Mesendoderm (in vitro differentiated cells): ENCODE results near the gene GID8.
A peak's percentile ranks its signal among the peaks of the same experiment; 100 is the strongest.

Experiments used
- DNase-seq: peaks from one replicate; pipeline ENCODE4 v3.0.0; 2013
- H2AK5ac ChIP-seq: 2 replicates; pipeline ENCODE4 v1.6.1; 2013; ENCODE audit warnings: low read length, inconsistent platforms
- H2BK120ac ChIP-seq: 2 replicates; pipeline ENCODE4 v1.6.1; 2013; ENCODE audit warnings: low read depth, mild to moderate bottlenecking, low read length, moderate library complexity, mixed read lengths
- H2BK15ac ChIP-seq: replicated peaks from 2 replicates; pipeline ENCODE4 v1.6.1; 2013; ENCODE audit warnings: low read depth, mild to moderate bottlenecking, moderate library complexity
- H2BK5ac ChIP-seq: 2 replicates; pipeline ENCODE4 v1.6.1; 2013; ENCODE audit warnings: low read length, inconsistent platforms
- H3K18ac ChIP-seq: 2 replicates; pipeline ENCODE4 v1.6.1; 2013; ENCODE audit warnings: mild to moderate bottlenecking, low read length, mixed read lengths
- H3K23ac ChIP-seq: one replicate; pipeline ENCODE4 v1.6.1; 2013; ENCODE audit warnings: low read length
- H3K27ac ChIP-seq: 2 replicates; pipeline ENCODE4 v1.5.1; 2013; ENCODE audit warnings: low read depth, mild to moderate bottlenecking, inconsistent platforms, low read length, moderate library complexity
- H3K27me3 ChIP-seq: 2 replicates; pipeline ENCODE4 v1.6.1; 2013; ENCODE audit warnings: low read length, control low read depth, mild to moderate bottlenecking, inconsistent platforms; ENCODE audit not compliant: insufficient read depth, poor library complexity
- H3K36me3 ChIP-seq: 2 replicates; pipeline ENCODE4 v1.6.1; 2013; ENCODE audit warnings: low read length, inconsistent platforms; ENCODE audit not compliant: control insufficient read depth, insufficient read depth
- H3K4ac ChIP-seq: one replicate; pipeline ENCODE4 v1.6.1; 2013; ENCODE audit warnings: low read depth, mild to moderate bottlenecking, low read length, moderate library complexity
- H3K4me1 ChIP-seq: 2 replicates; pipeline ENCODE4 v1.6.1; 2013; ENCODE audit warnings: low read depth, low read length, inconsistent platforms; ENCODE audit not compliant: control insufficient read depth
- H3K4me2 ChIP-seq: 2 replicates; pipeline ENCODE4 v1.6.1; 2013; ENCODE audit warnings: low read length
- H3K4me3 ChIP-seq: 2 replicates; pipeline ENCODE4 v1.5.1; 2013; ENCODE audit warnings: mild to moderate bottlenecking, low read length
- H3K56ac ChIP-seq: one replicate; pipeline ENCODE4 v1.6.1; 2013; ENCODE audit warnings: low read length
- H3K79me1 ChIP-seq: 2 replicates; pipeline ENCODE4 v1.6.1; 2013; ENCODE audit warnings: low read length, inconsistent platforms
- H3K79me2 ChIP-seq: 2 replicates; pipeline ENCODE4 v1.6.1; 2013; ENCODE audit warnings: mild to moderate bottlenecking, low read length; ENCODE audit not compliant: control insufficient read depth, insufficient read depth
- H3K9ac ChIP-seq: 2 replicates; pipeline ENCODE4 v1.6.1; 2013; ENCODE audit warnings: low read length, inconsistent platforms
- H4K5ac ChIP-seq: one replicate; pipeline ENCODE4 v1.6.1; 2013; ENCODE audit warnings: low read length
- H4K8ac ChIP-seq: one replicate; pipeline ENCODE4 v1.6.1; 2013; ENCODE audit warnings: low read depth, mild to moderate bottlenecking, control low read depth, low read length, moderate library complexity
- WGBS: extraction: QIAGEN DNeasy Blood & Tissue Kit; methylation state at CpG from one replicate; pipeline ENCODE4 v1.1.7; 2013; ENCODE audit warnings: low lambda C conversion rate, missing lambda C conversion rate; ENCODE audit not compliant: insufficient coverage; ENCODE audit errors: extremely low coverage; 5-methylcytosine and 5-hydroxymethylcytosine counted together

GID8 gene

DNA sequence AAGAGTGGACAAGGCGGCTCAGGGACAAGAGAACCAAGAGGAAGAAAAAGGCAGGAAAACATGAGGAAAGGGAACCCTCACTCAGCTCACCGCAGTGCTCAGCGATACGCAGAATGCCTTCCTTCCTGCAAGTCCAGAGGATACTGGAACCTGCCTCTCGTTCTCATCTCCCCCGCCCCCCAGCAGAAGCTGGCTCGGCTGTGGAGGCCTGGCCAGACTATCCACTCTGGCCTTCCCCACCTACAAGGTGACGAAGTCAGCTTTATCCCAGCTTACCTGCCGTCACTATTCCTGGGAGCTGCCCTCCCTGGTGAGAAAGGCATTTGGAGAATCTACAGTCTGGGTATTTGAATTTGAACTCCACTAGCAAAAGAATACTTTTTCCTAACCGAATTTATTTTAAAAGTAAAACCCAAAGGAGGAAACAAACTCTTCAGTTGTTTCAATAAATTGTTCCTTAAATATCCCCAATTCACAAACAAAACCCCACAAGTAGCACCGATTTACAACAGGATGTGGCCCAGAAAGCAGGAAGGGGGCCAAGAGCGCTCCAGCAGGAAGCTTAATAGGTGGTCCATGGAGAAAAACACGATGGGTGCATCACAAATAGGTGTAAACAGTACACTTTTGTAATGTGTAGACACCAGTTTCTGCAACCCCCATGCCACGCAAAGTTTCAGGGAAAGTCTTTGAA, 9.6 kb upstream of the GID8 start:
- peak overlapping the region; percentile 94 for H3K27ac ChIP-seq
- peaks cover 85% of the 10 kb centered on the region for H3K79me2 ChIP-seq

DNA sequence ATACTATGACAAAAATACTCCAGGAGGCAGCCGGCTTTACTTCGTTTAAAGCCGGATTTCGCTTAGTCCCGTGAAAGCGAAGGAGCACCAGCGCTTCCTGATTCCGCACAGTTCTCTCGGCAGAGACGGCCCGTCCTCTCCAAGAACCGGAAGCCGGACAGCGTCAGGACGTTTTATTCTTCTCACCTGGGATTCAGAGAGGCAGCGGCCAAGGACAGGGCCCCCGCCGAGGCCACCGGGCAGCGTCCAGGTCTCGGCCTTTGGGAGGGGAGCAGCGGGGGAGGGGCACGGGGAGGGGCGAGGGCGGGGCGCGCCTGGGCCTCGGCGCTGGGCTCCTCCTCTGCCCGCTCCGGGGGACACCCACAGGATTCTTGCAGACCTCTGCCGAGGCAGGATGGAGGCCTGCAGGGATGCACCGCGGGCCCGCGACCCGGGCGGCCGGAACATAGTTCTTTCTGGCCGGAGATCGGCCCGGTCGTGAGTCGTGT, 8.9 kb upstream of the GID8 start:
- H3K4me3 ChIP-seq: peak overlapping the region; percentile 7

More for the DNA sequence above, 9.6 kb upstream of the GID8 start:
- Histone ChIP-seq H3K27me3 (no peaks in the 10 kb centered on the region), H3K9ac (peak overlapping the region; percentile 75), H2BK15ac (no peak overlapping the region), H3K4me3 (peak overlapping the region; percentile 7), H3K18ac (peak overlapping the region; percentile 72), H3K4me1 (peaks cover 18% of the 10 kb centered on the region), H2BK120ac (no peak overlapping the region), H3K4ac (no peak overlapping the region), H3K23ac (peak overlapping the region; percentile 25), H4K5ac (no peak overlapping the region), H3K56ac (peak overlapping the region; percentile 54), H4K8ac (no peak overlapping the region), H3K36me3 (no peaks in the 10 kb centered on the region), H2BK5ac (peak overlapping the region; percentile 17), H3K79me1 (peaks cover 7% of the 10 kb centered on the region), H3K4me2 (peak overlapping the region; percentile 50), H2AK5ac (no peak overlapping the region)
- DNase-seq: peak; percentile 93
- no CpG with 5 or more reads among the region's 14 CpGs for WGBS

DNA sequence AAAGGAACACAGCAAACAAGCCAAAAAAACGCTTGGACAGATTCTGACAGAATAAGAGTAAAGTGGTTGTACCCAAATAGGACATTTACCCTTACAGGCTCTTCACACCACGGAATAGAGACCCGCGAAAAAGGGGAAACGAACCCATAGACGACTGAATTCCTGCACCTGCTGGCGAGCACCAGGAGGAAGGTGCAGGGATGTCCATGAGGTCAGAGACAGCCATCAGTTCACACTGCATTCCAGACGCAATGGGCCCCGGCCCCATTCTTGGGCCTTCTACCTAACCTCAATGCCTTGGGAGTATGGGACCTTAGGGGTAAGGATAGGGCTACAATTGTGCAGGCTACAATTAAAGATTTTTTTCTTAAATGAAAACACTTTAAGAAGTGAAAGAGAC, 6.5 kb upstream of the GID8 start:
- Histone ChIP-seq H2BK5ac (no peak overlapping the region), H3K27me3 (no peaks in the 10 kb centered on the region), H3K4ac (no peak overlapping the region), H4K5ac (no peak overlapping the region), H2AK5ac (no peak overlapping the region), H3K36me3 (peaks cover 4% of the 10 kb centered on the region), H3K23ac (no peak overlapping the region), H3K27ac (no peak overlapping the region), H3K18ac (no peak overlapping the region), H3K79me1 (peaks cover 11% of the 10 kb centered on the region), H3K79me2 (peaks cover 90% of the 10 kb centered on the region), H4K8ac (no peak overlapping the region), H3K56ac (no peak overlapping the region), H3K4me3 (no peak overlapping the region), H3K4me2 (no peak overlapping the region), H2BK120ac (no peak overlapping the region), H3K4me1 (peaks cover 13% of the 10 kb centered on the region), H2BK15ac (no peak overlapping the region), H3K9ac (no peak overlapping the region)
- no peak for DNase-seq
- no CpG with 5 or more reads among the region's 9 CpGs for WGBS

More for the DNA sequence above, 8.9 kb upstream of the GID8 start:
- Histone ChIP-seq H3K4ac (peak overlapping the region; percentile 37), H3K56ac (peak overlapping the region; percentile 61), H3K79me2 (peaks cover 85% of the 10 kb centered on the region), H2BK15ac (no peak overlapping the region), H3K4me2 (peak overlapping the region; percentile 58), H3K23ac (no peak overlapping the region), H3K27me3 (no peaks in the 10 kb centered on the region), H3K4me1 (peaks cover 18% of the 10 kb centered on the region), H4K8ac (no peak overlapping the region), H2AK5ac (no peak overlapping the region), H4K5ac (no peak overlapping the region), H2BK5ac (peak overlapping the region; percentile 17), H3K9ac (peak overlapping the region; percentile 75), H3K27ac (peak overlapping the region; percentile 94), H3K18ac (peak overlapping the region; percentile 76), H3K36me3 (no peaks in the 10 kb centered on the region), H3K79me1 (peaks cover 10% of the 10 kb centered on the region), H2BK120ac (no peak overlapping the region)
- WGBS: no CpG with 5 or more reads among the region's 44 CpGs
- peak; percentile 90 for DNase-seq

DNA sequence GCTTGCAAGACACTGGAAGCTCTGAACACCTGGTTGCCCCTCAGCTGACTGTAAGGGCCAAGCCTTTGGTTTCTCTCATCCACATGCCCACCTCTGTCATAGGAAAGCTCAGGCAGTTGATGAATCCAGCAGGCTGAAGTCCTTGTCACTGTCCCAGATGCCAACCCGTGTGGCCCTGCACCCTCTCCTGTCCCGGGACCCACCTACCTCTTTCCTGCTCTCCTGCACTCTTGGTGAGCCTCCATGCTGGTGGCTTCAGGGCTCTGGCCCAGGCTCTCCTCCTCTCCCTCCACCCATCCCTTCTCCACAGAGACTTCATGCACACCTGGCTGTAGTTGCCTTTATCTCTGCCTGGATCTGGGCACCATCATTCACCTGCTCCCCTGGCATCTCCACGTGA, 4.0 kb upstream of the GID8 start:
- no peak overlapping the region for H3K27ac ChIP-seq
- no peak overlapping the region for H4K8ac ChIP-seq
- no peak overlapping the region for H2BK15ac ChIP-seq
- no peak overlapping the region for H3K4me3 ChIP-seq
- peaks cover 86% of the 10 kb centered on the region for H3K79me2 ChIP-seq
- peak overlapping the region; percentile 36 for H3K56ac ChIP-seq
- no peak overlapping the region for H2AK5ac ChIP-seq
- no peak overlapping the region for H4K5ac ChIP-seq
- no peaks in the 10 kb centered on the region for H3K27me3 ChIP-seq
- H3K4me1 ChIP-seq: peaks cover 2% of the 10 kb centered on the region
- no peak overlapping the region for H2BK120ac ChIP-seq
- H3K18ac ChIP-seq: no peak overlapping the region
- no peak overlapping the region for H3K4ac ChIP-seq
- WGBS: no CpG with 5 or more reads among the region's 3 CpGs
- H3K9ac ChIP-seq: no peak overlapping the region
- H2BK5ac ChIP-seq: no peak overlapping the region
- H3K79me1 ChIP-seq: peaks cover 6% of the 10 kb centered on the region
- H3K4me2 ChIP-seq: no peak overlapping the region
- DNase-seq: no peak
- no peak overlapping the region for H3K23ac ChIP-seq
- peaks cover 4% of the 10 kb centered on the region for H3K36me3 ChIP-seq

DNA sequence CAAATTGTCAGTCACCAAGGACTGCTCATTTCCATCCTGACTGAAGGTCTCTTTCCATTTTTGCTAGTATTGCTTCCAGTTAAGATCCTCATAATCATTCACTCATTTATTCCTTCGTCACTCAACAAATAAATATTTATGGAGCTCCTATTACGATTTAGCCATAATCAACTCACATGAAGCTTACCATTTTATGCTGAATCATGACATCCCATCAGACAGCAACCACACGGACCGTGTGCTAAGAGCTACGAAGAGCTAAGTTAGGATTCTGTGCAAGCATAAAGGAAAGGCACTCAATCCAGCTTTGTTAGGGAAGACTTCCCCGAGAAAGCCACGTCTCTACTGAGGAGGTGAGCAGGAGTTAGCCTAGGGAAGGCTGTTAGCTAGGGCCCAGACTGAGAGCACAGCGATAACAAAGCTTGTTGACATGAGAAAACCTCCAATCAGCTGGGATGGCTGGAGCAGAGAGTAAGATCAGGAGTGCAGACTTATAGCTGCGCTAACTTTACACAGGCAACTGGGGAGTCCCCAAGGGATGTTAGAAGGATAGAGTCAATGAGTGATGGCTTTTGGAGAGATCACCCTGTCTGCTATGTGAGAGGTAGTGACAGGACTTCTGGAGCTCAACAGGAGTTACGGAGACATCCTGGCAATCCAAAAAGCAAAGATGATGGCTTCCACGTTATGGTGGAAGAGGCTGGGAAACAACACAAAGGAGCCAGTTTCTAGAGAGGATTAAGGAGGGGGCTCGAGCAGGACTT, 2.6 kb upstream of the GID8 start:
- Histone ChIP-seq H3K27me3 (no peaks in the 10 kb centered on the region), H4K5ac (no peak overlapping the region), H3K9ac (peak overlapping the region; percentile 52), H3K23ac (no peak overlapping the region), H3K4me1 (no peaks in the 10 kb centered on the region), H3K4me2 (no peak overlapping the region), H3K4me3 (no peak overlapping the region), H2BK15ac (no peak overlapping the region), H2BK5ac (no peak overlapping the region), H3K4ac (no peak overlapping the region), H2AK5ac (no peak overlapping the region), H3K79me2 (peaks cover 89% of the 10 kb centered on the region), H3K56ac (peak overlapping the region; percentile 50), H3K27ac (no peak overlapping the region), H3K18ac (no peak overlapping the region), H4K8ac (no peak overlapping the region), H3K36me3 (peaks cover 4% of the 10 kb centered on the region), H3K79me1 (peaks cover 13% of the 10 kb centered on the region), H2BK120ac (no peak overlapping the region)
- WGBS: 100% methylated on average over 2 of the region's 12 CpGs
- no peak for DNase-seq
